SIG-M5 treated with dmso at 0.1 percent for 504 hours (cell line): Measurements from ENCODE around the gene TP53BP1.

ENCODE experiments used
- DNase-seq: peaks from one replicate; lab custom pipeline; 2025; ENCODE audit not compliant: unreplicated experiment; lab: John Stamatoyannopoulos, UW

TP53BP1 gene

GRCh38 chr15:43521419-43521818, 28.5 kb upstream of the TP53BP1 start:
- no peak for DNase-seq

GRCh38 chr15:43520138-43520537, 27.2 kb upstream of the TP53BP1 start:
- DNase-seq = no peak

- DNase-seq = no peak
These were observed 26.2 kb upstream of the TP53BP1 start for GRCh38 chr15:43519196-43519595.

- no peak for DNase-seq
These were observed 25.3 kb upstream of the TP53BP1 start for GRCh38 chr15:43518197-43518761.

- no peak for DNase-seq
These were observed 24.6 kb upstream of the TP53BP1 start, which contains the start of gene MAP1A for GRCh38 chr15:43517354-43518196. TSS of gene MAP1A (plus strand) at chr15:43517608. CDS start at chr15:43521474, 3,866 bp downstream.

GRCh38 chr15:43516801-43517353, 23.9 kb upstream of the TP53BP1 start:
- no peak for DNase-seq

GRCh38 chr15:43516185-43516584, 23.2 kb upstream of the TP53BP1 start:
- no peak for DNase-seq

- no peak for DNase-seq
These were observed 22.8 kb upstream of the TP53BP1 start for GRCh38 chr15:43515741-43516140.

GRCh38 chr15:43514241-43515057, 21.5 kb upstream of the TP53BP1 start:
- DNase-seq = no peak

GRCh38 chr15:43513550-43513949, 20.6 kb upstream of the TP53BP1 start:
- no peak for DNase-seq

- DNase-seq = peak; percentile 49
These were observed 18.3 kb upstream of the TP53BP1 start for GRCh38 chr15:43511012-43511885.

GRCh38 chr15:43510200-43511011, 17.4 kb upstream of the TP53BP1 start:
- peak; percentile 96 for DNase-seq

- DNase-seq = no peak
These were observed 16.8 kb upstream of the TP53BP1 start for GRCh38 chr15:43509660-43510199.

- DNase-seq = no peak
These were observed 16.2 kb upstream of the TP53BP1 start for GRCh38 chr15:43508991-43509659.

GRCh38 chr15:43508421-43508820, 15.5 kb upstream of the TP53BP1 start:
- no peak for DNase-seq

GRCh38 chr15:43505738-43506137, 12.8 kb upstream of the TP53BP1 start:
- DNase-seq = no peak

- DNase-seq = no peak
These were observed 6.7 kb upstream of the TP53BP1 start for GRCh38 chr15:43499635-43500034.

- no peak for DNase-seq
These were observed 6.0 kb upstream of the TP53BP1 start for GRCh38 chr15:43498990-43499389.
